Gastrocnemius medialis (tissue), 4 donors: ENCODE measurements around the gene SPCS3. TPM values are rescaled to one million over a fixed set of nuclear protein-coding genes. Genes with fewer than 3 reads are reported as not detected.
"Not testable (repeated sequence)": the region's sequence is repeated elsewhere in the genome, so short reads cannot be mapped to it uniquely, and the experiment has no call there.

ENCODE experiments used
- ATAC-seq, 2 donors: fragments of 150-250 bp; one replicate each; pipeline ENCODE4 v1.9.1; 2016
- DNase-seq, 2 donors: peaks; one replicate each; pipeline ENCODE4 v3.0.0-alpha.2; 2019
- H3K27ac ChIP-seq, 4 donors: fragments of 200-600 bp; sonication (generic); 1 replicate in 1 of 4; 2 replicates in 3 of 4; pipeline ENCODE4 v1.5.1; 2016 to 2018; ENCODE audit warnings: mild to moderate bottlenecking in 2 of 4, moderate library complexity in 1 of 4
- H3K27me3 ChIP-seq, 3 donors: fragments of 200-600 bp; sonication (generic) in 2 of 3; 1 replicate in 1 of 3; 2 replicates in 2 of 3; pipeline versions ENCODE4 v1.5.1 to v1.6.0; 2016 to 2019; ENCODE audit warnings: mild to moderate bottlenecking in 1 of 3, moderate library complexity in 1 of 3
- H3K36me3 ChIP-seq, 2 donors: fragments of 200-600 bp; sonication (generic) in 1 of 2; one replicate each; pipeline ENCODE4 v1.5.1; 2017 to 2018
- H3K4me1 ChIP-seq, 2 donors: fragments of 200-600 bp; sonication (generic) in 1 of 2; one replicate each; pipeline ENCODE4 v1.5.1; 2016 to 2017; ENCODE audit warnings: mild to moderate bottlenecking in 2 of 2
- H3K4me3 ChIP-seq, 4 donors: fragments of 200-600 bp; sonication (generic) in 3 of 4; 1 replicate in 1 of 4; 2 replicates in 3 of 4; pipeline ENCODE4 v1.5.1; 2016 to 2019; ENCODE audit warnings: mild to moderate bottlenecking in 2 of 4
- H3K9me3 ChIP-seq, 3 donors: fragments of 200-600 bp; sonication (generic) in 2 of 3; 1 replicate in 1 of 3; 2 replicates in 2 of 3; pipeline ENCODE4 v1.5.1; 2016 to 2019
- CTCF ChIP-seq, 5 experiments: fragments of 450-650 bp in 3 of 5; fragments of 200-600 bp in 2 of 5; sonication (generic) in 2 of 5; IDR thresholded peaks in 4 of 5; conservative IDR thresholded peaks in 1 of 5; 1 replicate in 4 of 5; 2 replicates in 1 of 5; pipeline ENCODE4 v1.5.1; 2016 to 2019; ENCODE audit warnings: antibody characterized with exemption in 5 of 5, mild to moderate bottlenecking in 3 of 5, moderate library complexity in 3 of 5
- POLR2A ChIP-seq, 2 donors: fragments of 450-650 bp; IDR thresholded peaks; one replicate each; pipeline ENCODE4 v1.6.1; 2017; ENCODE audit warnings: antibody characterized with exemption in 2 of 2, mild to moderate bottlenecking in 2 of 2, moderate library complexity in 2 of 2
- in situ Hi-C, 4 donors: fragments of 200-750 bp; cut with MboI; loops; one replicate each; pipeline versions ENCODE4 v1.15.0 to v1.8.0; 2017; ENCODE audit warnings: low sequenced_read_pairs in 4 of 4
- intact Hi-C: fragments of 100-400 bp; cut with DNase I; formaldehyde crosslinking; loops from one replicate; pipeline ENCODE4 v1.15.1; 2023; ENCODE audit warnings: low total_unique reads
- total RNA-seq, 4 donors: library from RNA; depleted of rRNA; stranded (reverse); fragments of >200 nt; gene quantifications; one replicate each; pipeline versions ENCODE4 v1.1.0 to v1.2.3, GENCODE V29; 2016

SPCS3 gene
- total RNA-seq, 4 donors from 2014 or later: 25.7 to 37.7 (median 34.7) TPM

GRCh38 chr4:176291748-176292147 lies 28.0 kb upstream of the SPCS3 start:
- TF ChIP-seq CTCF (IDR thresholded peaks at IDR 0.05 in 4 of 5, conservative IDR thresholded peaks at IDR 0.05 in 1 of 5) (no peak), POLR2A (IDR thresholded peaks at IDR 0.05) (no peak)
- no peak for ATAC-seq
- intact Hi-C loops: no loop called here

GRCh38 chr4:176292920-176293319 lies 26.8 kb upstream of the SPCS3 start:
- DNase-seq (no peak), ATAC-seq (no peak)
- Histone ChIP-seq H3K4me1 (no peaks in the 10 kb centered on the region), H3K4me3 (no peak overlapping the region), H3K27me3 (no peaks in the 10 kb centered on the region), H3K27ac (no peak overlapping the region), H3K9me3 (no peaks in the 10 kb centered on the region), H3K36me3 (no peaks in the 10 kb centered on the region)
- TF ChIP-seq POLR2A (IDR thresholded peaks at IDR 0.05) (no peak), CTCF (IDR thresholded peaks at IDR 0.05 in 4 of 5, conservative IDR thresholded peaks at IDR 0.05 in 1 of 5) (no peak)
- intact Hi-C loops (no loop called here), in situ Hi-C loops (no loop called here)

More at GRCh38 chr4:176291748-176292147, 28.0 kb upstream of the SPCS3 start:
- no peak for DNase-seq
- no peaks in the 10 kb centered on the region for H3K9me3 ChIP-seq
- no peaks in the 10 kb centered on the region for H3K36me3 ChIP-seq
- H3K4me1 ChIP-seq: no peaks in the 10 kb centered on the region
- in situ Hi-C loops: no loop called here
- no peaks in the 10 kb centered on the region for H3K27me3 ChIP-seq
- H3K27ac ChIP-seq: no peak overlapping the region
- H3K4me3 ChIP-seq: no peak overlapping the region

- no peak for TF ChIP-seq POLR2A (IDR thresholded peaks at IDR 0.05)
- TF ChIP-seq CTCF (IDR thresholded peaks at IDR 0.05 in 4 of 5, conservative IDR thresholded peaks at IDR 0.05 in 1 of 5): no peak
- no peak for DNase-seq
- no peaks in the 10 kb centered on the region for H3K4me1 ChIP-seq
- no peaks in the 10 kb centered on the region for H3K27me3 ChIP-seq
- no peaks in the 10 kb centered on the region for H3K9me3 ChIP-seq
- in situ Hi-C loops (no loop called here), intact Hi-C loops (no loop called here)
- no peak overlapping the region for H3K4me3 ChIP-seq
- H3K27ac ChIP-seq: no peak overlapping the region
- no peak for ATAC-seq
- no peaks in the 10 kb centered on the region for H3K36me3 ChIP-seq
Measured at GRCh38 chr4:176293660-176294059, 26.1 kb upstream of the SPCS3 start.

GRCh38 chr4:176295907-176296306 lies 23.9 kb upstream of the SPCS3 start:
- H3K27me3 ChIP-seq, H3K4me3 ChIP-seq, in situ Hi-C loops, ATAC-seq, H3K4me1 ChIP-seq, H3K27ac ChIP-seq, H3K9me3 ChIP-seq, intact Hi-C loops, DNase-seq, H3K36me3 ChIP-seq: not testable (repeated sequence)

GRCh38 chr4:176298664-176299063 lies 21.1 kb upstream of the SPCS3 start:
- intact Hi-C loops (no loop called here), in situ Hi-C loops (no loop called here)
- no peaks in the 10 kb centered on the region for H3K9me3 ChIP-seq

More at GRCh38 chr4:176298664-176299063, 21.1 kb upstream of the SPCS3 start:
- Histone ChIP-seq H3K4me3 (no peak overlapping the region), H3K4me1 (no peaks in the 10 kb centered on the region), H3K27ac (no peak overlapping the region), H3K27me3 (no peaks in the 10 kb centered on the region), H3K36me3 (no peaks in the 10 kb centered on the region)
- no peak for TF ChIP-seq CTCF (IDR thresholded peaks at IDR 0.05 in 4 of 5, conservative IDR thresholded peaks at IDR 0.05 in 1 of 5)
- no peak for TF ChIP-seq POLR2A (IDR thresholded peaks at IDR 0.05)
- ATAC-seq (no peak), DNase-seq (no peak)
